CD14-positive monocyte (primary cell): Measurements from ENCODE around the gene PPP6R3. TPM values are rescaled to one million over a fixed set of nuclear protein-coding genes. Genes with fewer than 3 reads are reported as not detected.

Experiments
- DNase-seq, 3 donors: peaks; one replicate each; pipeline ENCODE4 v3.0.0-alpha.2; 2011 to 2022
- H2AFZ ChIP-seq: 2 replicates; pipeline ENCODE4 v1.6.0; 2012; ENCODE audit warnings: mild to moderate bottlenecking, low read depth, low read length, inconsistent platforms; ENCODE audit not compliant: insufficient read depth, poor library complexity, severe bottlenecking
- H3K27ac ChIP-seq, 2 donors: 1 replicate in 1 of 2; 2 replicates in 1 of 2; pipeline ENCODE4 v1.5.1; 2012 to 2013; ENCODE audit warnings: low read length in 2 of 2, control low read depth in 1 of 2, inconsistent platforms in 1 of 2, low read depth in 1 of 2, mild to moderate bottlenecking in 1 of 2
- H3K27me3 ChIP-seq, 2 donors: one replicate each; pipeline versions ENCODE4 v1.6.0 to v1.6.1; 2011 to 2013; ENCODE audit warnings: low read length in 2 of 2; ENCODE audit not compliant: control insufficient read depth in 2 of 2, insufficient read depth in 2 of 2
- H3K36me3 ChIP-seq, 2 donors: replicated peaks in 1 of 2; 1 replicate in 1 of 2; 2 replicates in 1 of 2; pipeline versions ENCODE4 v1.5.1 to v1.6.1; 2012 to 2013; ENCODE audit warnings: low read length in 2 of 2, control low read depth in 1 of 2, inconsistent platforms in 1 of 2, mild to moderate bottlenecking in 1 of 2; ENCODE audit not compliant: insufficient read depth in 2 of 2, control insufficient read depth in 1 of 2
- H3K4me1 ChIP-seq, 2 donors: 1 replicate in 1 of 2; 2 replicates in 1 of 2; pipeline versions ENCODE4 v1.5.1 to v1.6.1; 2012 to 2013; ENCODE audit warnings: low read length in 2 of 2, control low read depth in 1 of 2, inconsistent platforms in 1 of 2, mild to moderate bottlenecking in 1 of 2, moderate library complexity in 1 of 2; ENCODE audit not compliant: insufficient read depth in 2 of 2, control insufficient read depth in 1 of 2
- H3K4me2 ChIP-seq: replicated peaks from 2 replicates; pipeline ENCODE3; 2012; ENCODE audit warnings: low read length, moderate library complexity, mild to moderate bottlenecking; ENCODE audit not compliant: poor library complexity, severe bottlenecking; ENCODE audit errors: extremely low read depth
- H3K4me3 ChIP-seq, 3 experiments: fragments of 200-600 bp in 1 of 3; sonication (generic) in 1 of 3; replicated peaks in 1 of 3; 1 replicate in 2 of 3; 2 replicates in 1 of 3; pipeline ENCODE4 v1.5.1; 2011 to 2013; ENCODE audit warnings: low read length in 3 of 3, mild to moderate bottlenecking in 3 of 3, control low read depth in 2 of 3, low read depth in 2 of 3, inconsistent platforms in 1 of 3, moderate library complexity in 1 of 3
- H3K79me2 ChIP-seq: 2 replicates; pipeline ENCODE4 v1.6.0; 2012; ENCODE audit warnings: mild to moderate bottlenecking, control low read depth, inconsistent platforms, low read length, moderate library complexity; ENCODE audit not compliant: insufficient read depth
- H3K9ac ChIP-seq: 2 replicates; pipeline ENCODE4 v1.6.0; 2017; ENCODE audit warnings: low read length, mild to moderate bottlenecking; ENCODE audit not compliant: insufficient read depth, poor library complexity, severe bottlenecking
- H3K9me3 ChIP-seq, 2 donors: replicated peaks in 1 of 2; 1 replicate in 1 of 2; 2 replicates in 1 of 2; pipeline versions ENCODE4 v1.5.1 to v1.6.1; 2012 to 2013; ENCODE audit warnings: low read length in 2 of 2, control low read depth in 1 of 2; ENCODE audit not compliant: control insufficient read depth in 1 of 2, insufficient read depth in 1 of 2
- H4K20me1 ChIP-seq: 2 replicates; pipeline ENCODE4 v1.6.0; 2012; ENCODE audit warnings: mild to moderate bottlenecking, low read length, control low read depth, moderate library complexity; ENCODE audit not compliant: insufficient read depth
- H3K27ac Mint-ChIP-seq, 7 donors: one replicate each; pipeline ENCODE4 v1.8.0; 2020; ENCODE audit warnings: mild to moderate bottlenecking in 7 of 7, mixed read lengths in 7 of 7, moderate library complexity in 6 of 7, inconsistent platforms in 2 of 7
- H3K27me3 Mint-ChIP-seq, 3 donors: one replicate each; pipeline ENCODE4 v1.8.0; 2021 to 2022; ENCODE audit warnings: low read depth in 3 of 3, mild to moderate bottlenecking in 3 of 3, mixed read lengths in 3 of 3, moderate library complexity in 3 of 3, inconsistent platforms in 1 of 3
- H3K36me3 Mint-ChIP-seq, 2 donors: one replicate each; pipeline ENCODE4 v1.8.0; 2020; ENCODE audit warnings: mixed read lengths in 2 of 2, inconsistent platforms in 1 of 2, mild to moderate bottlenecking in 1 of 2
- H3K4me1 Mint-ChIP-seq: one replicate; pipeline ENCODE4 v1.8.0; 2020; ENCODE audit warnings: mild to moderate bottlenecking, mixed read lengths
- H3K4me3 Mint-ChIP-seq, 2 donors: one replicate each; pipeline ENCODE4 v1.8.0; 2020; ENCODE audit warnings: mild to moderate bottlenecking in 2 of 2, mixed read lengths in 2 of 2, moderate library complexity in 1 of 2
- H3K9me3 Mint-ChIP-seq, 7 donors: one replicate each; pipeline ENCODE4 v1.8.0; 2020 to 2022; ENCODE audit warnings: mixed read lengths in 7 of 7, mild to moderate bottlenecking in 6 of 7, moderate library complexity in 6 of 7, inconsistent platforms in 2 of 7
- WGBS: methylation state at CpG from one replicate; pipeline ENCODE4 v1.1.5; 2013; ENCODE audit warnings: missing lambda C conversion rate; ENCODE audit not compliant: insufficient coverage; 5-methylcytosine and 5-hydroxymethylcytosine counted together
- intact Hi-C, 2 donors: fragments of 100-400 bp; cut with micrococcal nuclease; formaldehyde crosslinking; loops; one replicate each; pipeline versions ENCODE4 v1.15.0 to v1.15.1; 2023
- polyA plus RNA-seq, 3 donors: library from polyadenylated mRNA; depleted of rRNA in 1 of 3; unstranded in 2 of 3; stranded (reverse) in 1 of 3; fragments of 300-500 nt in 2 of 3; fragments of >200 nt in 1 of 3; fragmentation: Illumina TruSeq in 2 of 3; gene quantifications; 1 replicate in 2 of 3; 2 replicates in 1 of 3; pipeline ENCODE4 v1.2.3, GENCODE V29; 2012 to 2021
- TF ChIP-seq, protein P1 (sequence below): fragments of 200-600 bp; IDR thresholded peaks from one replicate; pipeline ENCODE4 v1.8.0; 2022; ENCODE audit warnings: antibody characterized with exemption, mild to moderate bottlenecking

PPP6R3 gene
- polyA plus RNA-seq, 3 donors: 22.9 to 39.4 (median 38.1) TPM

- Histone ChIP-seq H3K27me3 (no peaks in the 10 kb centered on the region), H4K20me1 (peaks cover 100% of the 10 kb centered on the region)
- H3K27ac Mint-ChIP-seq: peak overlapping the region in 3 of 7 donors; percentile 37 to 87 (median 55)
These were observed 35.3 kb downstream of the PPP6R3 start for GRCh38 chr11:68495872-68496271.

GRCh38 chr11:68497761-68498160 lies 37.2 kb downstream of the PPP6R3 start:
- Mint-ChIP-seq H3K4me1 (peaks cover 66% of the 10 kb centered on the region), H3K36me3 (no peaks in the 10 kb centered on the region), H3K27ac (peak overlapping the region in 3 of 7 donors; percentile 8 to 78 (median 15)), H3K9me3 (no peaks in the 10 kb centered on the region), H3K27me3 (no peaks in the 10 kb centered on the region), H3K4me3 (no peak overlapping the region)
- no peaks in the 10 kb centered on the region for H3K9me3 ChIP-seq
- no peak overlapping the region for H3K4me3 ChIP-seq
- H3K9ac ChIP-seq: no peak overlapping the region
- H3K36me3 ChIP-seq: no peaks in the 10 kb centered on the region
- H3K4me1 ChIP-seq: peaks cover 21 to 41% of the 10 kb centered on the region in 2 donors
- no peaks in the 10 kb centered on the region for H3K27me3 ChIP-seq
- H3K27ac ChIP-seq: no peak overlapping the region
- TF ChIP-seq, protein P1, sequence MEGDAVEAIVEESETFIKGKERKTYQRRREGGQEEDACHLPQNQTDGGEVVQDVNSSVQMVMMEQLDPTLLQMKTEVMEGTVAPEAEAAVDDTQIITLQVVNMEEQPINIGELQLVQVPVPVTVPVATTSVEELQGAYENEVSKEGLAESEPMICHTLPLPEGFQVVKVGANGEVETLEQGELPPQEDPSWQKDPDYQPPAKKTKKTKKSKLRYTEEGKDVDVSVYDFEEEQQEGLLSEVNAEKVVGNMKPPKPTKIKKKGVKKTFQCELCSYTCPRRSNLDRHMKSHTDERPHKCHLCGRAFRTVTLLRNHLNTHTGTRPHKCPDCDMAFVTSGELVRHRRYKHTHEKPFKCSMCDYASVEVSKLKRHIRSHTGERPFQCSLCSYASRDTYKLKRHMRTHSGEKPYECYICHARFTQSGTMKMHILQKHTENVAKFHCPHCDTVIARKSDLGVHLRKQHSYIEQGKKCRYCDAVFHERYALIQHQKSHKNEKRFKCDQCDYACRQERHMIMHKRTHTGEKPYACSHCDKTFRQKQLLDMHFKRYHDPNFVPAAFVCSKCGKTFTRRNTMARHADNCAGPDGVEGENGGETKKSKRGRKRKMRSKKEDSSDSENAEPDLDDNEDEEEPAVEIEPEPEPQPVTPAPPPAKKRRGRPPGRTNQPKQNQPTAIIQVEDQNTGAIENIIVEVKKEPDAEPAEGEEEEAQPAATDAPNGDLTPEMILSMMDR: no peak
- H4K20me1 ChIP-seq: peaks cover 100% of the 10 kb centered on the region
- no peak for DNase-seq
- no CpG with 5 or more reads among the region's 2 CpGs for WGBS
- peaks cover 98% of the 10 kb centered on the region for H3K79me2 ChIP-seq
- H3K4me2 ChIP-seq: no peak overlapping the region
- no peak overlapping the region for H2AFZ ChIP-seq
- intact Hi-C loops: no loop called here

More at GRCh38 chr11:68495872-68496271, 35.3 kb downstream of the PPP6R3 start:
- no peak overlapping the region for H3K4me3 ChIP-seq
- TF ChIP-seq, protein P1: no peak
- no peak overlapping the region for H3K9ac ChIP-seq
- WGBS: 100% methylated on average over 1 of the region's 3 CpGs
- no peaks in the 10 kb centered on the region for H3K36me3 ChIP-seq
- H3K27ac ChIP-seq: peak overlapping the region in 1 of 2 donors; percentile 36
- Mint-ChIP-seq H3K9me3 (no peaks in the 10 kb centered on the region), H3K4me1 (peaks cover 59% of the 10 kb centered on the region), H3K36me3 (peaks cover 0 to 8% of the 10 kb centered on the region in 2 donors), H3K27me3 (no peaks in the 10 kb centered on the region), H3K4me3 (no peak overlapping the region)
- H3K79me2 ChIP-seq: peaks cover 98% of the 10 kb centered on the region
- H3K4me1 ChIP-seq: peaks cover 17 to 41% of the 10 kb centered on the region in 2 donors
- intact Hi-C loops: no loop called here
- no peak overlapping the region for H2AFZ ChIP-seq
- no peak overlapping the region for H3K4me2 ChIP-seq
- no peak for DNase-seq
- H3K9me3 ChIP-seq: no peaks in the 10 kb centered on the region
